ENCODE measurements around the gene OXER1.

OXER1 gene

GRCh38 chr2:42713920-42714319 is 50.0 kb downstream of the OXER1 start:
- in situ Hi-C loops (cut with HindIII; ENCODE audit: low sequenced_read_pairs): no loop called here

GRCh38 chr2:42712934-42713333 is 51.0 kb downstream of the OXER1 start:
- in situ Hi-C loops (cut with HindIII; ENCODE audit: low sequenced_read_pairs): no loop called here

Measured in endothelial cell of hepatic sinusoid (primary cell).